Activated CD8-positive, alpha-beta T cell treated with anti-CD3 and anti-CD28 coated beads for 36 hours (primary cell): ENCODE data around the gene XRRA1. TPM values are rescaled to one million over a fixed set of nuclear protein-coding genes. Genes with fewer than 3 reads are reported as not detected.

Source experiments
- ATAC-seq: fragments of 200-7000 bp; cut with Tn5 transposase; one replicate; pipeline ENCODE4 v1.10.0; 2021; ENCODE audit warnings: mild to moderate bottlenecking, moderate library complexity
- CTCF ChIA-PET: fragments of 350-600 bp; sonication (Branson Sonifier 250); formaldehyde crosslinking; loops from one replicate; lab custom pipeline; 2021; ENCODE audit warnings: antibody characterized with exemption; lab: Charles Lee
- POLR2A ChIA-PET: fragments of 350-600 bp; sonication (Branson Sonifier 250); formaldehyde crosslinking; loops from one replicate; lab custom pipeline; 2021; ENCODE audit warnings: antibody characterized with exemption; lab: Charles Lee
- DNase-seq: peaks from one replicate; pipeline ENCODE4 v3.0.0-alpha.2; 2020
- H3K27ac Mint-ChIP-seq: one replicate; pipeline ENCODE4 v1.8.0; 2021; ENCODE audit warnings: mild to moderate bottlenecking, mixed read lengths
- H3K27me3 Mint-ChIP-seq: one replicate; pipeline ENCODE4 v1.8.0; 2021; ENCODE audit warnings: mixed read lengths
- H3K36me3 Mint-ChIP-seq: one replicate; pipeline ENCODE4 v1.8.0; 2021; ENCODE audit warnings: low read depth, mixed read lengths
- H3K4me1 Mint-ChIP-seq: one replicate; pipeline ENCODE4 v1.8.0; 2021; ENCODE audit warnings: low read depth, mixed read lengths
- H3K4me3 Mint-ChIP-seq: one replicate; pipeline ENCODE4 v1.8.0; 2021; ENCODE audit warnings: mild to moderate bottlenecking, moderate library complexity, mixed read lengths
- H3K9me3 Mint-ChIP-seq: one replicate; pipeline ENCODE4 v1.8.0; 2021; ENCODE audit warnings: mixed read lengths
- intact Hi-C: fragments of 100-400 bp; cut with micrococcal nuclease; formaldehyde crosslinking; loops from one replicate; pipeline ENCODE4 v1.10.0; 2022
- total RNA-seq, 2 experiments: library from RNA; stranded (reverse); gene quantifications; one replicate each; pipeline ENCODE4 v1.2.3, GENCODE V29; 2021
- TF ChIP-seq, protein P1 (sequence below): fragments of 200-600 bp; IDR thresholded peaks from one replicate; pipeline ENCODE4 v1.8.0; 2022; ENCODE audit warnings: antibody characterized with exemption, mild to moderate bottlenecking

Gene XRRA1
- total RNA-seq, 2 experiments from 2014 or later = 19.0 to 19.3 TPM

DNA sequence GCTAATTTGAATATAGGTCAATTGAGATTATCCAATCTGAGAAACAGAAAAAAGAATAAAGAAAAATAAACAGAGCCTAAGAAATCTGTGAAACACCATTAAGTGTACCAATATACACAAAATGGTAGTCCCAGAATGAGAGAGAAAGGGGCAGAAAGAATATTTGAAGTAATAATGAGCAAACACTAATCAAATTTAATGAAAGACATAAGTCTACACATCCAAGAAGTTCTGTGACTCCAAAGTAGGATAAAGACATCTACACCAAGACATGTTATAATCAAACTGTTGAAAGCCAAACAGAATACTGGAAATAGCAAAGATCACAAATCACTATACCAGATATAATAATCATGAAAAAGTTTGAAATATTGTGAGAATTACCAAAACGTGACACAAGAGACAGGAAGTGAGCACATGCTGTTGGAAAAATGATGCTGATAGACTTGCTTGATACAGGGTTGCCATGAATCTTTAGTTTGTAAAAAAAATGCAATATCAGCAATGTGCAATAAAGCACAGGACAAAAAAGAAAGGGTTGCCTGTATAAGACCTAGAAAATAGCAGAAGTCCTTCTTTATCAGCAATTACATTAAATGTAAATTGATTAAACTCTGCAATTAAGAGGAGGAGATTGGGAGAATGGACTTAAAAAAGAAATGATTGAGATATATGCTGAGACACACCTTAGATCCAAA is 124.5 kb downstream of the XRRA1 start:
- peaks cover 88% of the 10 kb centered on the region for H3K36me3 Mint-ChIP-seq
- no peak for ATAC-seq
- ChIA-PET POLR2A (no interaction called here), CTCF (no interaction called here)
- no peaks in the 10 kb centered on the region for H3K27me3 Mint-ChIP-seq
- peaks cover 37% of the 10 kb centered on the region for H3K9me3 Mint-ChIP-seq
- peaks cover 4% of the 10 kb centered on the region for H3K4me1 Mint-ChIP-seq
- no peak for DNase-seq
- no peak overlapping the region for H3K27ac Mint-ChIP-seq
- TF ChIP-seq, protein P1, sequence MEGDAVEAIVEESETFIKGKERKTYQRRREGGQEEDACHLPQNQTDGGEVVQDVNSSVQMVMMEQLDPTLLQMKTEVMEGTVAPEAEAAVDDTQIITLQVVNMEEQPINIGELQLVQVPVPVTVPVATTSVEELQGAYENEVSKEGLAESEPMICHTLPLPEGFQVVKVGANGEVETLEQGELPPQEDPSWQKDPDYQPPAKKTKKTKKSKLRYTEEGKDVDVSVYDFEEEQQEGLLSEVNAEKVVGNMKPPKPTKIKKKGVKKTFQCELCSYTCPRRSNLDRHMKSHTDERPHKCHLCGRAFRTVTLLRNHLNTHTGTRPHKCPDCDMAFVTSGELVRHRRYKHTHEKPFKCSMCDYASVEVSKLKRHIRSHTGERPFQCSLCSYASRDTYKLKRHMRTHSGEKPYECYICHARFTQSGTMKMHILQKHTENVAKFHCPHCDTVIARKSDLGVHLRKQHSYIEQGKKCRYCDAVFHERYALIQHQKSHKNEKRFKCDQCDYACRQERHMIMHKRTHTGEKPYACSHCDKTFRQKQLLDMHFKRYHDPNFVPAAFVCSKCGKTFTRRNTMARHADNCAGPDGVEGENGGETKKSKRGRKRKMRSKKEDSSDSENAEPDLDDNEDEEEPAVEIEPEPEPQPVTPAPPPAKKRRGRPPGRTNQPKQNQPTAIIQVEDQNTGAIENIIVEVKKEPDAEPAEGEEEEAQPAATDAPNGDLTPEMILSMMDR = no peak
- intact Hi-C loops = no loop called here
- H3K4me3 Mint-ChIP-seq = no peak overlapping the region

DNA sequence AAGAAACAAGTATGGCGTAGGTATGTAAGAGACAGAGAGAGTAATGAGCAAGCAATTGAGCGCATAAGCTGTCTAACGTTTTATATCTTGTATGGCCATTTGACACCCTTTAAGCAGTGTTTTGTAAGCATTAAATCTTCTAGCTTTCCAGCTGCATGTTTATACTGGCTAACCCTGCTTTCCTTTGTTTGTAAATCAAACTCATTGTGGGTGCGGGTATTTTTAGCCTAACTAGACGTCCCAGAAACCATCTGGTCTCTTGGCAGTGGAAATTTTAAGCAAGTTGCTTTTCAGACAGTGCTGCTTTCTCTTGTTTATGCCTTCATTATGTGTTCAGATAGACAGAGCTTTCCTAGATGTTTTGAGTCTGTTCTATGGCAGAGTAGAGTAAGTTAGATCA is 126.7 kb downstream of the XRRA1 start:
- Mint-ChIP-seq H3K36me3 (peaks cover 82% of the 10 kb centered on the region), H3K4me3 (no peak overlapping the region), H3K27me3 (no peaks in the 10 kb centered on the region), H3K4me1 (peaks cover 17% of the 10 kb centered on the region), H3K27ac (peak overlapping the region; percentile 26), H3K9me3 (peaks cover 31% of the 10 kb centered on the region)
- TF ChIP-seq, protein P1 = no peak
- ATAC-seq (no peak), DNase-seq (no peak)
- ChIA-PET CTCF (no interaction called here), POLR2A (no interaction called here)
- intact Hi-C loops = no loop called here

DNA sequence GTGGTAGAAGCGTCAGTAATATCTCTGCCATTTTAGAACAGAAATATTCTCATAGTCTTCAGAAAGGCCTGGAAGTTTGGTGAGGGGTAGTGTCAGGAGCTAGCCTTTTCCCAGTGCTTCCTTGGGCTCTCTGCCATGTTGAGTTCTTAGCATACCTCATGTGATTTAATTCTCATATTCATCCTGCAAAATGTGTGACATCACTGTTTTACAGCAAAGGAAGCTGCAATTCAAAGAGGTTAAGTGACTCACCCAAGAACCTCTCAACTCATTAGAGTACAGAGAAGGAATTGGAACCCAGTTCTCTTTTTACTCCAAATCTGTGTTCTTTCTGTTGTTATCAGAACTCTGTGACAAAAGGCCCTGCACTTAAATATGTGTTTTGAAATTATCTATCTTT is 128.1 kb downstream of the XRRA1 start:
- CTCF ChIA-PET = interaction anchor here (0.7 kb wide), 1 partner anchor 422 kb away, joined by 3 read pairs; no protein-coding TSS in a partner anchor
- H3K27ac Mint-ChIP-seq = no peak overlapping the region
- POLR2A ChIA-PET = interaction anchor here (0.7 kb wide), 1 partner anchor 17 kb away, joined by 3 read pairs; no protein-coding TSS in a partner anchor
- intact Hi-C loops = no loop called here
- TF ChIP-seq, protein P1 = no peak
- peaks cover 21% of the 10 kb centered on the region for H3K9me3 Mint-ChIP-seq
- H3K4me1 Mint-ChIP-seq = peaks cover 22% of the 10 kb centered on the region
- no peak overlapping the region for H3K4me3 Mint-ChIP-seq
- ATAC-seq (no peak), DNase-seq (no peak)
- no peaks in the 10 kb centered on the region for H3K27me3 Mint-ChIP-seq
- H3K36me3 Mint-ChIP-seq = peaks cover 74% of the 10 kb centered on the region

DNA sequence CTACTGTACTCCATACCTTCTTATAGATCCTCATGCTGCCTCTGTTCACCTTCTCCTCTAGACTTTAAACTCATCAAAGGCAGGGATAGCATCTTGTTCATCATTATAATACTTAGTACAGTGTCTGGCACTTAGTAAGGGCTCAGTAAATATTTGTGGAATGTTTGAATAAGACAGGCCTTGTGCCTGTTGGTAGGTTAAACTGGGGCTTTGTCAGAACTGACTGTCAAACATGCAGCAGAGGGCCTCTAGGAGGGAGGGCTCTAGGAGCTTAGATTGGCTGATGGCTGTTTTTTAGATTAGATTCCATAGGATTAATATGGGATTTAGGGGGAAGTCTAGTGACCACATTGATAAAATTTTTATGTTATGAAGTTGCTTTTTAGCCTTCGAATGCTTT is 129.5 kb downstream of the XRRA1 start:
- CTCF ChIA-PET = no interaction called here
- DNase-seq = no peak
- no peak overlapping the region for H3K27ac Mint-ChIP-seq
- intact Hi-C loops = no loop called here
- H3K36me3 Mint-ChIP-seq = peaks cover 64% of the 10 kb centered on the region
- H3K9me3 Mint-ChIP-seq = peaks cover 8% of the 10 kb centered on the region
- no peak overlapping the region for H3K4me3 Mint-ChIP-seq
- POLR2A ChIA-PET = interaction anchor here (1.1 kb wide), 1 partner anchor 10 kb away, joined by 3 read pairs; no protein-coding TSS in a partner anchor
- ATAC-seq = no peak
- H3K27me3 Mint-ChIP-seq = no peaks in the 10 kb centered on the region
- H3K4me1 Mint-ChIP-seq = peaks cover 24% of the 10 kb centered on the region
- TF ChIP-seq, protein P1 = no peak

DNA sequence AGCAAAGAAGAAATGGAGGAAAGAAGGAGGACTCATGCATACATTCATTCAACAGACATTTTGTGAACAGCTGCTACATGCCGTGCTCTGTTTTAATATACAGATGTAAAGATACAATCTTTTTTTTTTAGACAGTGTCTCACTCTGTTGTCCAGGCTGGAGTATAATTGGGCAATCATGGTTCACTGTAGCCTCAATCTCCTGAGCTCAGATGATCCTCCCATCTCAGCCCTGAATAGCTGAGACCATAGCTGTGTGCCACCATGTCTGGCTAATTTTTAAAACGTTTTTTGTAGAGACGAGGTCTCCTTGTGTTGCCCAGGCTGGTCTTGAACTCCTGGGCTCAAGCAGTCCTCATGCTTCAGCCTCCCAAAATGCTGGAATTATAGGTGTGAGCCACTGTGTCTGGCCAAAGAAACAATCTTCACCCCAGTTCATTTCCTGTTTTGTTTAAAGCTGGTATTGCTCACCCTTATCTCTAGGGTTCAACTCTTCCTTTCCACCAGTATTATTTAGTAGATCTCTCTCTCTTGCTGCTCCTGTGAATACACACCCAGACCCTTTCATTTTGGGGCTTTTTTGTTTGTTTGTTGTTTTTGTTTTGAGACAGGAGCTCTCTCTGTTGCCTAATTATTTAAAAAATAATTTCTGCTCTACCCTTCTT is 130.5 kb downstream of the XRRA1 start:
- no peak overlapping the region for H3K4me3 Mint-ChIP-seq
- peaks cover 54% of the 10 kb centered on the region for H3K36me3 Mint-ChIP-seq
- no peaks in the 10 kb centered on the region for H3K9me3 Mint-ChIP-seq
- ChIA-PET CTCF (no interaction called here), POLR2A (interaction anchor here (1.1 kb wide), 1 partner anchor 11 kb away, joined by 3 read pairs; no protein-coding TSS in a partner anchor)
- ATAC-seq = no peak
- TF ChIP-seq, protein P1 = no peak
- intact Hi-C loops = no loop called here
- peaks cover 24% of the 10 kb centered on the region for H3K4me1 Mint-ChIP-seq
- no peak for DNase-seq
- no peak overlapping the region for H3K27ac Mint-ChIP-seq
- H3K27me3 Mint-ChIP-seq = no peaks in the 10 kb centered on the region
